ENCODE results near the gene ZNF469. TPM values are rescaled to one million over a fixed set of nuclear protein-coding genes. Genes with fewer than 3 reads are reported as not detected.

ZNF469 gene
- polyA plus RNA-seq, 1 donor (not counting 4 experiments of a cell fraction or from before 2014, with no cell fraction given): not detected

- peaks cover 2% of the 10 kb centered on the region for H3K9me3 ChIP-seq (ENCODE audit: control insufficient read depth, low read depth, low read length)
- no peak overlapping the region for H3K4me3 ChIP-seq (ENCODE audit: control insufficient read depth in 2 of 3, extremely low read depth in 1 of 3, insufficient read depth in 2 of 3, low read depth in 1 of 3, low read length in 3 of 3)
- FAIRE-seq: no peak
- no peak for DNase-seq (ENCODE audit: low read depth, low spot score)
- no peaks in the 10 kb centered on the region for H4K20me1 ChIP-seq (ENCODE audit: control insufficient read depth, extremely low read depth, insufficient read depth, low read length)
- no peaks in the 10 kb centered on the region for H3K27me3 ChIP-seq (ENCODE audit: control insufficient read depth, extremely low read depth, insufficient read depth, low read length)
- no peaks in the 10 kb centered on the region for H3K9me1 ChIP-seq (ENCODE audit: control insufficient read depth, extremely low read depth, insufficient read depth, low read length)
- no peak overlapping the region for H3K4me2 ChIP-seq (ENCODE audit: control insufficient read depth, extremely low read depth, insufficient read depth, low read depth, low read length)
- no peak overlapping the region for H3K27ac ChIP-seq (ENCODE audit: control insufficient read depth, insufficient read depth, low read length)
- no peaks in the 10 kb centered on the region for H3K36me3 ChIP-seq (ENCODE audit: control insufficient read depth in 2 of 2, extremely low read depth in 1 of 2, insufficient read depth in 2 of 2, low read length in 2 of 2)
- no peaks in the 10 kb centered on the region for H3K79me2 ChIP-seq (ENCODE audit: control insufficient read depth, insufficient read depth, low read length)
- no peak for TF ChIP-seq EZH2 (IDR thresholded peaks at IDR 0.05; ENCODE audit: low read length)
- TF ChIP-seq CTCF (optimal IDR thresholded peaks at IDR 0.05 in 1 of 3, IDR thresholded peaks at IDR 0.05 in 1 of 3, conservative IDR thresholded peaks at IDR 0.05 in 1 of 3; ENCODE audit: extremely low read depth in 1 of 3, insufficient read depth in 2 of 3, low read length in 3 of 3): no peak
- dilution Hi-C loops (cut with MboI; ENCODE audit: extremely low pct_ligation_motif_present, low sequenced_read_pairs): no loop called here
- H3K4me1 ChIP-seq (ENCODE audit: control insufficient read depth, extremely low read depth, insufficient read depth, low read length): no peaks in the 10 kb centered on the region
- H3K9ac ChIP-seq (ENCODE audit: control insufficient read depth, extremely low read depth, insufficient read depth, low read length): no peak overlapping the region
- H2AFZ ChIP-seq (ENCODE audit: control insufficient read depth, low read length): no peak overlapping the region
Observed at GRCh38 chr16:88398170-88398873, 15.6 kb downstream of the ZNF469 start.

- Histone ChIP-seq H3K4me2 (ENCODE audit: control insufficient read depth, extremely low read depth, insufficient read depth, low read depth, low read length) (no peak overlapping the region), H3K79me2 (ENCODE audit: control insufficient read depth, insufficient read depth, low read length) (no peaks in the 10 kb centered on the region), H3K9me3 (ENCODE audit: control insufficient read depth, low read depth, low read length) (peaks cover 2% of the 10 kb centered on the region), H2AFZ (ENCODE audit: control insufficient read depth, low read length) (no peak overlapping the region), H3K4me3 (ENCODE audit: control insufficient read depth in 2 of 3, extremely low read depth in 1 of 3, insufficient read depth in 2 of 3, low read depth in 1 of 3, low read length in 3 of 3) (no peak overlapping the region), H3K27me3 (ENCODE audit: control insufficient read depth, extremely low read depth, insufficient read depth, low read length) (no peaks in the 10 kb centered on the region), H3K27ac (ENCODE audit: control insufficient read depth, insufficient read depth, low read length) (no peak overlapping the region), H4K20me1 (ENCODE audit: control insufficient read depth, extremely low read depth, insufficient read depth, low read length) (no peaks in the 10 kb centered on the region), H3K9me1 (ENCODE audit: control insufficient read depth, extremely low read depth, insufficient read depth, low read length) (no peaks in the 10 kb centered on the region), H3K36me3 (ENCODE audit: control insufficient read depth in 2 of 2, extremely low read depth in 1 of 2, insufficient read depth in 2 of 2, low read length in 2 of 2) (no peaks in the 10 kb centered on the region), H3K4me1 (ENCODE audit: control insufficient read depth, extremely low read depth, insufficient read depth, low read length) (no peaks in the 10 kb centered on the region), H3K9ac (ENCODE audit: control insufficient read depth, extremely low read depth, insufficient read depth, low read length) (no peak overlapping the region)
- dilution Hi-C loops (cut with MboI; ENCODE audit: extremely low pct_ligation_motif_present, low sequenced_read_pairs): no loop called here
- FAIRE-seq: no peak
- TF ChIP-seq EZH2 (IDR thresholded peaks at IDR 0.05; ENCODE audit: low read length) (no peak), CTCF (optimal IDR thresholded peaks at IDR 0.05 in 1 of 3, IDR thresholded peaks at IDR 0.05 in 1 of 3, conservative IDR thresholded peaks at IDR 0.05 in 1 of 3; ENCODE audit: extremely low read depth in 1 of 3, insufficient read depth in 2 of 3, low read length in 3 of 3) (no peak)
- no peak for DNase-seq (ENCODE audit: low read depth, low spot score)
Observed at GRCh38 chr16:88398874-88399178, 16.1 kb downstream of the ZNF469 start.
